Measurements from ENCODE around the gene SLC44A2.
A peak's percentile ranks its signal among the peaks of the same experiment; 100 is the strongest.

The SLC44A2 gene

GRCh38 chr19:10593820-10594637 lies 31.3 kb upstream of the SLC44A2 start:
- Histone ChIP-seq H3K9ac (ENCODE audit: low read depth in 1 of 2, low read length in 2 of 2) (no peak overlapping the region), H3K4me1 (ENCODE audit: control insufficient read depth in 2 of 2, insufficient read depth in 2 of 2, low read length in 2 of 2) (no peaks in the 10 kb centered on the region), H3K4me3 (ENCODE audit: low read length in 2 of 2) (no peak overlapping the region), H3K27me3 (ENCODE audit: control insufficient read depth in 2 of 2, insufficient read depth in 2 of 2, low read length in 2 of 2) (no peaks in the 10 kb centered on the region), H3K36me3 (ENCODE audit: control insufficient read depth in 2 of 2, insufficient read depth in 2 of 2, low read length in 2 of 2) (no peaks in the 10 kb centered on the region), H3K27ac (ENCODE audit: low read depth in 2 of 2, low read length in 2 of 2) (no peak overlapping the region), H3K9me3 (ENCODE audit: control insufficient read depth in 2 of 2, low read length in 2 of 2) (no peaks in the 10 kb centered on the region)

- Histone ChIP-seq H3K36me3 (ENCODE audit: control insufficient read depth in 2 of 2, insufficient read depth in 2 of 2, low read length in 2 of 2) (no peaks in the 10 kb centered on the region), H3K4me1 (ENCODE audit: control insufficient read depth in 2 of 2, insufficient read depth in 2 of 2, low read length in 2 of 2) (peaks cover 13 to 23% of the 10 kb centered on the region in 2 donors), H3K9ac (ENCODE audit: low read depth in 1 of 2, low read length in 2 of 2) (no peak overlapping the region), H3K4me3 (ENCODE audit: low read length in 2 of 2) (no peak overlapping the region), H3K9me3 (ENCODE audit: control insufficient read depth in 2 of 2, low read length in 2 of 2) (no peaks in the 10 kb centered on the region), H3K27ac (ENCODE audit: low read depth in 2 of 2, low read length in 2 of 2) (no peak overlapping the region), H3K27me3 (ENCODE audit: control insufficient read depth in 2 of 2, insufficient read depth in 2 of 2, low read length in 2 of 2) (no peaks in the 10 kb centered on the region)
Observed at GRCh38 chr19:10600149-10600548, 25.2 kb upstream of the SLC44A2 start.

- Histone ChIP-seq H3K4me1 (ENCODE audit: control insufficient read depth in 2 of 2, insufficient read depth in 2 of 2, low read length in 2 of 2) (peaks cover 13 to 23% of the 10 kb centered on the region in 2 donors), H3K9me3 (ENCODE audit: control insufficient read depth in 2 of 2, low read length in 2 of 2) (no peaks in the 10 kb centered on the region), H3K27me3 (ENCODE audit: control insufficient read depth in 2 of 2, insufficient read depth in 2 of 2, low read length in 2 of 2) (no peaks in the 10 kb centered on the region), H3K27ac (ENCODE audit: low read depth in 2 of 2, low read length in 2 of 2) (no peak overlapping the region), H3K36me3 (ENCODE audit: control insufficient read depth in 2 of 2, insufficient read depth in 2 of 2, low read length in 2 of 2) (no peaks in the 10 kb centered on the region), H3K9ac (ENCODE audit: low read depth in 1 of 2, low read length in 2 of 2) (no peak overlapping the region), H3K4me3 (ENCODE audit: low read length in 2 of 2) (peak overlapping the region in 1 of 2 donors; percentile 20)
Observed at GRCh38 chr19:10601999-10602329, 23.4 kb upstream of the SLC44A2 start.

- Histone ChIP-seq H3K4me1 (ENCODE audit: control insufficient read depth in 2 of 2, insufficient read depth in 2 of 2, low read length in 2 of 2) (peaks cover 13 to 23% of the 10 kb centered on the region in 2 donors), H3K4me3 (ENCODE audit: low read length in 2 of 2) (peak overlapping the region; percentile 84 to 88), H3K27me3 (ENCODE audit: control insufficient read depth in 2 of 2, insufficient read depth in 2 of 2, low read length in 2 of 2) (no peaks in the 10 kb centered on the region), H3K9ac (ENCODE audit: low read depth in 1 of 2, low read length in 2 of 2) (peak overlapping the region; percentile 77 to 79), H3K36me3 (ENCODE audit: control insufficient read depth in 2 of 2, insufficient read depth in 2 of 2, low read length in 2 of 2) (no peaks in the 10 kb centered on the region), H3K27ac (ENCODE audit: low read depth in 2 of 2, low read length in 2 of 2) (peak overlapping the region; percentile 87 to 89), H3K9me3 (ENCODE audit: control insufficient read depth in 2 of 2, low read length in 2 of 2) (no peaks in the 10 kb centered on the region)
Observed at GRCh38 chr19:10602330-10603083, 22.8 kb upstream of the SLC44A2 start.

- Histone ChIP-seq H3K27me3 (ENCODE audit: control insufficient read depth in 2 of 2, insufficient read depth in 2 of 2, low read length in 2 of 2) (no peaks in the 10 kb centered on the region), H3K9ac (ENCODE audit: low read depth in 1 of 2, low read length in 2 of 2) (peak overlapping the region; percentile 77 to 79), H3K4me3 (ENCODE audit: low read length in 2 of 2) (peak overlapping the region; percentile 84 to 88), H3K27ac (ENCODE audit: low read depth in 2 of 2, low read length in 2 of 2) (peak overlapping the region; percentile 87 to 89), H3K36me3 (ENCODE audit: control insufficient read depth in 2 of 2, insufficient read depth in 2 of 2, low read length in 2 of 2) (no peaks in the 10 kb centered on the region), H3K9me3 (ENCODE audit: control insufficient read depth in 2 of 2, low read length in 2 of 2) (no peaks in the 10 kb centered on the region), H3K4me1 (ENCODE audit: control insufficient read depth in 2 of 2, insufficient read depth in 2 of 2, low read length in 2 of 2) (peaks cover 13 to 23% of the 10 kb centered on the region in 2 donors)
Observed at GRCh38 chr19:10603084-10603872, 22.1 kb upstream of the SLC44A2 start.

GRCh38 chr19:10603873-10604459 lies 21.4 kb upstream of the SLC44A2 start:
- Histone ChIP-seq H3K27ac (ENCODE audit: low read depth in 2 of 2, low read length in 2 of 2) (peak overlapping the region; percentile 87 to 89), H3K36me3 (ENCODE audit: control insufficient read depth in 2 of 2, insufficient read depth in 2 of 2, low read length in 2 of 2) (no peaks in the 10 kb centered on the region), H3K9me3 (ENCODE audit: control insufficient read depth in 2 of 2, low read length in 2 of 2) (no peaks in the 10 kb centered on the region), H3K9ac (ENCODE audit: low read depth in 1 of 2, low read length in 2 of 2) (peak overlapping the region; percentile 76 to 79), H3K27me3 (ENCODE audit: control insufficient read depth in 2 of 2, insufficient read depth in 2 of 2, low read length in 2 of 2) (no peaks in the 10 kb centered on the region), H3K4me1 (ENCODE audit: control insufficient read depth in 2 of 2, insufficient read depth in 2 of 2, low read length in 2 of 2) (peaks cover 13 to 23% of the 10 kb centered on the region in 2 donors), H3K4me3 (ENCODE audit: low read length in 2 of 2) (peak overlapping the region; percentile 37 to 84)

- Histone ChIP-seq H3K27me3 (ENCODE audit: control insufficient read depth in 2 of 2, insufficient read depth in 2 of 2, low read length in 2 of 2) (no peaks in the 10 kb centered on the region), H3K9ac (ENCODE audit: low read depth in 1 of 2, low read length in 2 of 2) (peak overlapping the region in 1 of 2 donors; percentile 60), H3K9me3 (ENCODE audit: control insufficient read depth in 2 of 2, low read length in 2 of 2) (no peaks in the 10 kb centered on the region), H3K27ac (ENCODE audit: low read depth in 2 of 2, low read length in 2 of 2) (peak overlapping the region; percentile 54 to 89), H3K4me1 (ENCODE audit: control insufficient read depth in 2 of 2, insufficient read depth in 2 of 2, low read length in 2 of 2) (peaks cover 13 to 23% of the 10 kb centered on the region in 2 donors), H3K36me3 (ENCODE audit: control insufficient read depth in 2 of 2, insufficient read depth in 2 of 2, low read length in 2 of 2) (no peaks in the 10 kb centered on the region), H3K4me3 (ENCODE audit: low read length in 2 of 2) (peak overlapping the region in 1 of 2 donors; percentile 84)
Observed at GRCh38 chr19:10604460-10604980, 20.8 kb upstream of the SLC44A2 start.

- Histone ChIP-seq H3K9me3 (ENCODE audit: control insufficient read depth in 2 of 2, low read length in 2 of 2) (no peaks in the 10 kb centered on the region), H3K36me3 (ENCODE audit: control insufficient read depth in 2 of 2, insufficient read depth in 2 of 2, low read length in 2 of 2) (no peaks in the 10 kb centered on the region), H3K4me1 (ENCODE audit: control insufficient read depth in 2 of 2, insufficient read depth in 2 of 2, low read length in 2 of 2) (peaks cover 6% of the 10 kb centered on the region in 2 donors), H3K27ac (ENCODE audit: low read depth in 2 of 2, low read length in 2 of 2) (no peak overlapping the region), H3K4me3 (ENCODE audit: low read length in 2 of 2) (no peak overlapping the region), H3K27me3 (ENCODE audit: control insufficient read depth in 2 of 2, insufficient read depth in 2 of 2, low read length in 2 of 2) (no peaks in the 10 kb centered on the region), H3K9ac (ENCODE audit: low read depth in 1 of 2, low read length in 2 of 2) (no peak overlapping the region)
Observed at GRCh38 chr19:10611907-10612306, 13.4 kb upstream of the SLC44A2 start.

GRCh38 chr19:10612499-10613119 lies 12.7 kb upstream of the SLC44A2 start:
- Histone ChIP-seq H3K27me3 (ENCODE audit: control insufficient read depth in 2 of 2, insufficient read depth in 2 of 2, low read length in 2 of 2) (no peaks in the 10 kb centered on the region), H3K4me1 (ENCODE audit: control insufficient read depth in 2 of 2, insufficient read depth in 2 of 2, low read length in 2 of 2) (peaks cover 6 to 7% of the 10 kb centered on the region in 2 donors), H3K27ac (ENCODE audit: low read depth in 2 of 2, low read length in 2 of 2) (peak overlapping the region in 1 of 2 donors; percentile 20), H3K36me3 (ENCODE audit: control insufficient read depth in 2 of 2, insufficient read depth in 2 of 2, low read length in 2 of 2) (no peaks in the 10 kb centered on the region), H3K4me3 (ENCODE audit: low read length in 2 of 2) (no peak overlapping the region), H3K9me3 (ENCODE audit: control insufficient read depth in 2 of 2, low read length in 2 of 2) (no peaks in the 10 kb centered on the region), H3K9ac (ENCODE audit: low read depth in 1 of 2, low read length in 2 of 2) (no peak overlapping the region)
